ENCODE data around the gene PSMA4. TPM values are rescaled to one million over a fixed set of nuclear protein-coding genes. Genes with fewer than 3 reads are reported as not detected.
"Not testable (repeated sequence)": the region's sequence is repeated elsewhere in the genome, so short reads cannot be mapped to it uniquely, and the experiment has no call there.

PSMA4 gene
- total RNA-seq, 4 donors from 2014 or later = 102 to 113 (median 106) TPM

- Histone ChIP-seq H3K4me1 (peaks cover 14% of the 10 kb centered on the region), H3K27ac (peak overlapping the region; percentile 39), H3K4me3 (peak overlapping the region; percentile 71), H3K9me3 (no peaks in the 10 kb centered on the region), H3K27me3 (no peaks in the 10 kb centered on the region), H3K36me3 (no peaks in the 10 kb centered on the region)
- TF ChIP-seq CTCF (IDR thresholded peaks at IDR 0.05) (no peak), EP300 (IDR thresholded peaks at IDR 0.05) (no peak), POLR2AphosphoS5 (IDR thresholded peaks at IDR 0.05) (no peak), POLR2A (IDR thresholded peaks at IDR 0.05) (no peak)
- 3% methylated on average over 9 of the region's 13 CpGs for WGBS
- no peak for DNase-seq (ENCODE audit: low spot score in 2 of 2)
Observed at GRCh38 chr15:78507831-78508160, 32.4 kb upstream of the PSMA4 start.

- peaks cover 14% of the 10 kb centered on the region for H3K4me1 ChIP-seq
- TF ChIP-seq POLR2A (IDR thresholded peaks at IDR 0.05) = no peak
- TF ChIP-seq CTCF (IDR thresholded peaks at IDR 0.05) = no peak
- H3K4me3 ChIP-seq = peak overlapping the region; percentile 71
- 37% methylated on average over 6 of the region's 6 CpGs for WGBS
- no peak overlapping the region for H3K27ac ChIP-seq
- H3K36me3 ChIP-seq = no peaks in the 10 kb centered on the region
- H3K27me3 ChIP-seq = no peaks in the 10 kb centered on the region
- H3K9me3 ChIP-seq = no peaks in the 10 kb centered on the region
- no peak for DNase-seq (ENCODE audit: low spot score in 2 of 2)
Observed at GRCh38 chr15:78508272-78508671, 32.0 kb upstream of the PSMA4 start.

- no peak for TF ChIP-seq POLR2A (IDR thresholded peaks at IDR 0.05)
- TF ChIP-seq POLR2AphosphoS5 (IDR thresholded peaks at IDR 0.05) = no peak
- TF ChIP-seq EP300 (IDR thresholded peaks at IDR 0.05) = no peak
- no peak for TF ChIP-seq CTCF (IDR thresholded peaks at IDR 0.05)
- H3K27me3 ChIP-seq = no peaks in the 10 kb centered on the region
- peaks cover 14% of the 10 kb centered on the region for H3K4me1 ChIP-seq
- no peak overlapping the region for H3K4me3 ChIP-seq
- no peak for DNase-seq (ENCODE audit: low spot score in 2 of 2)
- 84% methylated on average over 6 of the region's 6 CpGs for WGBS
- H3K36me3 ChIP-seq = no peaks in the 10 kb centered on the region
- H3K27ac ChIP-seq = no peak overlapping the region
- H3K9me3 ChIP-seq = no peaks in the 10 kb centered on the region
Observed at GRCh38 chr15:78509726-78510312, 30.4 kb upstream of the PSMA4 start.

- not testable (repeated sequence) for H3K4me1 ChIP-seq; H3K4me3 ChIP-seq; DNase-seq (ENCODE audit: low spot score in 2 of 2); H3K36me3 ChIP-seq; H3K9me3 ChIP-seq; H3K27me3 ChIP-seq; H3K27ac ChIP-seq
- WGBS = 93% methylated on average over 3 of the region's 3 CpGs
Observed at GRCh38 chr15:78520035-78520434, 20.2 kb upstream of the PSMA4 start.

GRCh38 chr15:78524230-78524629, 16.0 kb upstream of the PSMA4 start:
- Histone ChIP-seq H3K27ac (no peak overlapping the region), H3K36me3 (no peaks in the 10 kb centered on the region), H3K4me1 (no peaks in the 10 kb centered on the region), H3K4me3 (no peak overlapping the region), H3K27me3 (no peaks in the 10 kb centered on the region), H3K9me3 (no peaks in the 10 kb centered on the region)
- WGBS = 91% methylated on average over 4 of the region's 5 CpGs
- TF ChIP-seq CTCF (IDR thresholded peaks at IDR 0.05) = no peak
- no peak for DNase-seq (ENCODE audit: low spot score in 2 of 2)

GRCh38 chr15:78527325-78527724, 12.9 kb upstream of the PSMA4 start:
- H3K4me1 ChIP-seq = no peaks in the 10 kb centered on the region

More at GRCh38 chr15:78527325-78527724, 12.9 kb upstream of the PSMA4 start:
- H3K9me3 ChIP-seq = no peaks in the 10 kb centered on the region
- H3K4me3 ChIP-seq = no peak overlapping the region
- TF ChIP-seq POLR2A (IDR thresholded peaks at IDR 0.05) = no peak
- TF ChIP-seq CTCF (IDR thresholded peaks at IDR 0.05) = no peak
- TF ChIP-seq POLR2AphosphoS5 (IDR thresholded peaks at IDR 0.05) = no peak
- no peak for TF ChIP-seq EP300 (IDR thresholded peaks at IDR 0.05)
- DNase-seq (ENCODE audit: low spot score in 2 of 2) = no peak
- H3K27me3 ChIP-seq = no peaks in the 10 kb centered on the region
- H3K36me3 ChIP-seq = no peaks in the 10 kb centered on the region
- H3K27ac ChIP-seq = no peak overlapping the region
- WGBS = 87% methylated on average over 5 of the region's 5 CpGs

All from suprapubic skin (tissue), 4 donors.